ENCODE results near the gene C9orf72.
"Not testable (repeated sequence)": the region's sequence is repeated elsewhere in the genome, so short reads cannot be mapped to it uniquely, and the experiment has no call there.

The C9orf72 gene

GRCh38 chr9:27510780-27511179, 62.5 kb downstream of the C9orf72 start:
- FAIRE-seq, result no peak

GRCh38 chr9:27506981-27507380, 66.3 kb downstream of the C9orf72 start:
- no peak for FAIRE-seq

- FAIRE-seq, result no peak
Observed at GRCh38 chr9:27505744-27506161, 67.5 kb downstream of the C9orf72 start.

- FAIRE-seq, result no peak
Observed at GRCh38 chr9:27504259-27504658, 69.0 kb downstream of the C9orf72 start.

GRCh38 chr9:27503623-27504022, 69.7 kb downstream of the C9orf72 start:
- no peak for FAIRE-seq

- FAIRE-seq, result not testable (repeated sequence)
Observed at GRCh38 chr9:27500902-27501301, 72.4 kb downstream of the C9orf72 start.

- FAIRE-seq, result no peak
Observed at GRCh38 chr9:27499451-27499850, 73.8 kb downstream of the C9orf72 start.

GRCh38 chr9:27497883-27498417, 75.3 kb downstream of the C9orf72 start:
- no peak for FAIRE-seq
